ENCODE data around the gene EYA2.

Gene EYA2

DNA sequence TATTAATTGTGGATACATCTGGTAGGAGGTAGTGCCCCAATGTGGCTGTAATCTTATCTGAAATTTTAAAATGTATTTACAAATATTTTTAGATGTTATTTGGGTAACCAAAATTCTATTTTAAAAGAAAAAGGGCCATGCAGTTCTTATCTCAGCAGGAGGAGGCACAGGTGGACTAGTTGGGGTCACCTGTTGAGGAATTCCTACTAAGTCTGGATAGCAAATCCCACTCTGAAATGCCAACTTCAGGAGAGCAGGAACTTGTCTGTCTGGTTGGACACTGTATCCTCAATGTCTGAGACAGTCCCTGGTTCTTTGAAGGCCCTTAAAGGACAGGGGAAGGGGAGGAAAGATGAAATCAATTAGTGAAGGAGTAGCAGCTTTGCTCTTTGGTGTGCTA, 82.6 kb downstream of the EYA2 start:
- ATAC-seq: no peak
- TF ChIP-seq SNAI2 (CRISPR knock-in tag; IDR thresholded peaks at IDR 0.05): no peak
- no peak for TF ChIP-seq PPARA (CRISPR knock-in tag; IDR thresholded peaks at IDR 0.05; ENCODE audit: borderline replicate concordance)
- TF ChIP-seq BACH2 (CRISPR knock-in tag; IDR thresholded peaks at IDR 0.05; ENCODE audit: borderline replicate concordance): no peak
- no peak for TF ChIP-seq ZFP3 (CRISPR knock-in tag; IDR thresholded peaks at IDR 0.05)
- TF ChIP-seq ESRRG (CRISPR knock-in tag; IDR thresholded peaks at IDR 0.05): no peak
- TF ChIP-seq TCF4 (CRISPR knock-in tag; IDR thresholded peaks at IDR 0.05; ENCODE audit: borderline replicate concordance): no peak
- no peak for TF ChIP-seq CSDC2 (CRISPR knock-in tag; IDR thresholded peaks at IDR 0.05)
- no peak for TF ChIP-seq ZNF565 (CRISPR knock-in tag; conservative IDR thresholded peaks at IDR 0.05; ENCODE audit: low read depth)
- no peak for TF ChIP-seq TOX (CRISPR knock-in tag; IDR thresholded peaks at IDR 0.05; ENCODE audit: borderline replicate concordance)
- TF ChIP-seq, protein P1, sequence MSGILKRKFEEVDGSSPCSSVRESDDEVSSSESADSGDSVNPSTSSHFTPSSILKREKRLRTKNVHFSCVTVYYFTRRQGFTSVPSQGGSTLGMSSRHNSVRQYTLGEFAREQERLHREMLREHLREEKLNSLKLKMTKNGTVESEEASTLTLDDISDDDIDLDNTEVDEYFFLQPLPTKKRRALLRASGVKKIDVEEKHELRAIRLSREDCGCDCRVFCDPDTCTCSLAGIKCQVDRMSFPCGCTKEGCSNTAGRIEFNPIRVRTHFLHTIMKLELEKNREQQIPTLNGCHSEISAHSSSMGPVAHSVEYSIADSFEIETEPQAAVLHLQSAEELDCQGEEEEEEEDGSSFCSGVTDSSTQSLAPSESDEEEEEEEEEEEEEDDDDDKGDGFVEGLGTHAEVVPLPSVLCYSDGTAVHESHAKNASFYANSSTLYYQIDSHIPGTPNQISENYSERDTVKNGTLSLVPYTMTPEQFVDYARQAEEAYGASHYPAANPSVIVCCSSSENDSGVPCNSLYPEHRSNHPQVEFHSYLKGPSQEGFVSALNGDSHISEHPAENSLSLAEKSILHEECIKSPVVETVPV (CRISPR knock-in tag; IDR thresholded peaks at IDR 0.05): no peak
- no peak for TF ChIP-seq OSR1 (CRISPR knock-in tag; IDR thresholded peaks at IDR 0.05)

DNA sequence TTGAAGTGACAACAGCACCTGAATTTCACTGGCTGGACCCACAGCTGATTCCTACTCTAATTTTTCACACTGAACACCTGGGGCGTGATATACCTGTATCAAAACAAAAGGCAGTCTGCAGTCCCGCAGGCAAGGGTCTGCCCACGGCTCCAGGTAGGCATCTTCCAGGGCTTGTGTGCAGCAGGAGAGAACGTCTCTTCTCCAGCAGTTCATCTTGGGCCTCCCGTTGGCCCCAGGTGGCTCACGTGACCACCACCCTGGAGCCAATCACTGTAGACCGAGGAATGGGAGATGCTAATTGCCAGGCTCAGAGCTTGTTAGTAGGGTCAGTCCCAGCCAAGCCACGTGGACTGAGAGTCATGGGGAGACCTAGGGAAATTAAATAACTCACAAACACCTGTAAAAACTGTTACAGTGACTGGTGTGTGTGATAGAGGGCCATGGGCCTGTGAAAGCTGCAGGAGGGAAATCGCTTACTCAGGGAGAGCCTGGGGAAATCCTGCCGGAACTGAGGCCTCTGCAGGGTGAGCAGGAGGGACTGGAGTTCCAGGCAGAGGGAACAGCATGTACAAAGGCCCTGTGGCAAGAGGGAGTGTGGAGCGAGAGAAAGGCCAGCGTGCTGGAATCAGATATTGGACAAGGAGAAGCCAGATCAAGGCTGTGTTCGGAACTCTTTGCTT, 83.4 kb downstream of the EYA2 start:
- no peak for ATAC-seq
- TF ChIP-seq ESRRG (CRISPR knock-in tag; IDR thresholded peaks at IDR 0.05): no peak

DNA sequence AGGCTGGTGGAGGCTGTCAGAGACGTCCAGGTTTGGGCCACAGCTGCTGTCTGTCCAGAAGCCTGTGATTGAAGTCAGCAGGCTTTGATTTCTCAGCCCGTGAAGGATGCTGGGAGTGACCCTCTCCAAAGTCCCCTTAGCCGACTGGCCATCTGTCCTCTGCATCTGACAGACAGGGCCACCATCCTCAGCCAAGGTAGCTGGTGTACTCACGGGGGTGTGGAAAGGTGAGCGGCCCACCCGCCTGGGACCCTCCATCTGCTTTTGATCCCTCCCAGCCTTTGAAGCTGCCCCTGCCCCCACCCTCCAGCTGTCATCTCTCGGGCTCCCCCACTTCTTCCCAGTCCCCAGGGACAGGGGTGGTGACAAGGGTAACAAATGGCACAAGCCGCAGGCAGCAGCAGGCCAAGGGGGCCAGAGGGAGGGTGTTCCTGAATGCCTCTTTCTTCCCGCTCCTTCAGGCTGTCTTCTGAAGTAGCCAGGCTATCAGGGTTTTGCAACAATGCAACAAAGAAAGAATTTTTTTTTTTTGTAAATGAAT, 84.4 kb downstream of the EYA2 start:
- ATAC-seq: no peak
- TF ChIP-seq ESRRG (CRISPR knock-in tag; IDR thresholded peaks at IDR 0.05): no peak
- TF ChIP-seq ARNTL (CRISPR knock-in tag; IDR thresholded peaks at IDR 0.05; ENCODE audit: borderline replicate concordance, low read depth): no peak
- no peak for TF ChIP-seq ZC3H10 (CRISPR knock-in tag; IDR thresholded peaks at IDR 0.05)
- no peak for TF ChIP-seq ZNF8 (CRISPR knock-in tag; IDR thresholded peaks at IDR 0.05)

DNA sequence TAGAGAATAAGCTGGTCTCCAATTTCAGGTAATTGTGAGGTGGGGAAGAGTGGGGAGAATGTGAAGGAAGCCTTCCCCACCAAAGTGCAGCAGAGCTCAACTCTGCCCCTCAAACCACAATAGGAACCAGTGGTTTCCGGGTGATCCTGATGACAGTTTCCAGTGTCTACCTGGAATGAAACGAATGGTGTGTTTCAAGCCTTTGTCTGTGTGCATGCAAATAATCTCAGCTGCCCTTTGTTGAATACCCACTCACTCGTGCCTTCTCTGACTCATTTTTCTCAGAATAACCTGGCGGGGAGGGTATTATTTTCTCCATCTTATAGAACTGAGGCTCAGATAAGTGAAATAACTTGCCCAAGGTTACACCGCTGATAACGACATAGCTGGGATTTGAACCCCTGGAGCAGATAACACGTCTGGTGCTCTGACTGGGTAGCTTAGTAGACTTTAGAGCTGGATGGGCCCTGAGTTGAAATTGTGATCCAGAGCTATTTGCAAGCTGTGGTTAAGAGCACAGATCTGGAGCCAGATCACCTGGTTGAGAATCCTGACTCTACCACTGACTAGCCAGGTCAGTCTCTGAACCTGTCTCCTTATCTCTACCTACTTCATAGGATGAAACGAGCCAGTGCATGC, 85.1 kb downstream of the EYA2 start:
- no peak for TF ChIP-seq BACH2 (CRISPR knock-in tag; IDR thresholded peaks at IDR 0.05; ENCODE audit: borderline replicate concordance)
- TF ChIP-seq ZNF70 (CRISPR knock-in tag; IDR thresholded peaks at IDR 0.05): no peak
- TF ChIP-seq, protein P2, sequence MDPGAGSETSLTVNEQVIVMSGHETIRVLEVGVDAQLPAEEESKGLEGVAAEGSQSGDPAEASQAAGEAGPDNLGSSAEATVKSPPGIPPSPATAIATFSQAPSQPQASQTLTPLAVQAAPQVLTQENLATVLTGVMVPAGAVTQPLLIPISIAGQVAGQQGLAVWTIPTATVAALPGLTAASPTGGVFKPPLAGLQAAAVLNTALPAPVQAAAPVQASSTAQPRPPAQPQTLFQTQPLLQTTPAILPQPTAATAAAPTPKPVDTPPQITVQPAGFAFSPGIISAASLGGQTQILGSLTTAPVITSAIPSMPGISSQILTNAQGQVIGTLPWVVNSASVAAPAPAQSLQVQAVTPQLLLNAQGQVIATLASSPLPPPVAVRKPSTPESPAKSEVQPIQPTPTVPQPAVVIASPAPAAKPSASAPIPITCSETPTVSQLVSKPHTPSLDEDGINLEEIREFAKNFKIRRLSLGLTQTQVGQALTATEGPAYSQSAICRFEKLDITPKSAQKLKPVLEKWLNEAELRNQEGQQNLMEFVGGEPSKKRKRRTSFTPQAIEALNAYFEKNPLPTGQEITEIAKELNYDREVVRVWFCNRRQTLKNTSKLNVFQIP (CRISPR knock-in tag; IDR thresholded peaks at IDR 0.05; ENCODE audit: borderline replicate concordance, low read depth): no peak
- TF ChIP-seq ZC3H10 (CRISPR knock-in tag; IDR thresholded peaks at IDR 0.05): no peak
- TF ChIP-seq, protein P3, sequence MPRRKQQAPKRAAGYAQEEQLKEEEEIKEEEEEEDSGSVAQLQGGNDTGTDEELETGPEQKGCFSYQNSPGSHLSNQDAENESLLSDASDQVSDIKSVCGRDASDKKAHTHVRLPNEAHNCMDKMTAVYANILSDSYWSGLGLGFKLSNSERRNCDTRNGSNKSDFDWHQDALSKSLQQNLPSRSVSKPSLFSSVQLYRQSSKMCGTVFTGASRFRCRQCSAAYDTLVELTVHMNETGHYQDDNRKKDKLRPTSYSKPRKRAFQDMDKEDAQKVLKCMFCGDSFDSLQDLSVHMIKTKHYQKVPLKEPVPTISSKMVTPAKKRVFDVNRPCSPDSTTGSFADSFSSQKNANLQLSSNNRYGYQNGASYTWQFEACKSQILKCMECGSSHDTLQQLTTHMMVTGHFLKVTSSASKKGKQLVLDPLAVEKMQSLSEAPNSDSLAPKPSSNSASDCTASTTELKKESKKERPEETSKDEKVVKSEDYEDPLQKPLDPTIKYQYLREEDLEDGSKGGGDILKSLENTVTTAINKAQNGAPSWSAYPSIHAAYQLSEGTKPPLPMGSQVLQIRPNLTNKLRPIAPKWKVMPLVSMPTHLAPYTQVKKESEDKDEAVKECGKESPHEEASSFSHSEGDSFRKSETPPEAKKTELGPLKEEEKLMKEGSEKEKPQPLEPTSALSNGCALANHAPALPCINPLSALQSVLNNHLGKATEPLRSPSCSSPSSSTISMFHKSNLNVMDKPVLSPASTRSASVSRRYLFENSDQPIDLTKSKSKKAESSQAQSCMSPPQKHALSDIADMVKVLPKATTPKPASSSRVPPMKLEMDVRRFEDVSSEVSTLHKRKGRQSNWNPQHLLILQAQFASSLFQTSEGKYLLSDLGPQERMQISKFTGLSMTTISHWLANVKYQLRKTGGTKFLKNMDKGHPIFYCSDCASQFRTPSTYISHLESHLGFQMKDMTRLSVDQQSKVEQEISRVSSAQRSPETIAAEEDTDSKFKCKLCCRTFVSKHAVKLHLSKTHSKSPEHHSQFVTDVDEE (CRISPR knock-in tag; IDR thresholded peaks at IDR 0.05): no peak
- TF ChIP-seq GLIS3 (CRISPR knock-in tag; IDR thresholded peaks at IDR 0.05): no peak
- no peak for ATAC-seq

DNA sequence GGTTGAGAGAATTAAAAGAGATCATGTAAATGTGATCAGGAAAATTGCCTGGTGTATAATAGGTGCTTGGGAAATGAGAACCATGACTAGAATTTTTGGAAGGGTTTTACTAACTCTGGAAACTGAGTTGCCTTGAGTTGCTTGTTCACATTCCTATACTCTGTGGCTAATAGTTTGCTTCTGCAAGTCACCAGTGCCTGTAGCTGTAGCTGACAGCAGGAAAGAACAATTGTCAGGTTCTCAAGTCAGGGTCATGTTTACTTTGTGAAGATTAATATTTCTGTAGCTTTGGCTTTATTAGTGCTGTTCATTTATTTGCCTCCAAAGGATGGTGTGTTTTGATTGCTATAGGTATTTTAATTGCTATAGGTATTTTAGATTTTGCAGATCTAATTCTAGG, 86.5 kb downstream of the EYA2 start:
- no peak for ATAC-seq
- TF ChIP-seq ZNF565 (CRISPR knock-in tag; conservative IDR thresholded peaks at IDR 0.05; ENCODE audit: low read depth): no peak
- TF ChIP-seq RARB (CRISPR knock-in tag; IDR thresholded peaks at IDR 0.05): no peak
- no peak for TF ChIP-seq ZNF8 (CRISPR knock-in tag; IDR thresholded peaks at IDR 0.05)
- TF ChIP-seq, protein P4, sequence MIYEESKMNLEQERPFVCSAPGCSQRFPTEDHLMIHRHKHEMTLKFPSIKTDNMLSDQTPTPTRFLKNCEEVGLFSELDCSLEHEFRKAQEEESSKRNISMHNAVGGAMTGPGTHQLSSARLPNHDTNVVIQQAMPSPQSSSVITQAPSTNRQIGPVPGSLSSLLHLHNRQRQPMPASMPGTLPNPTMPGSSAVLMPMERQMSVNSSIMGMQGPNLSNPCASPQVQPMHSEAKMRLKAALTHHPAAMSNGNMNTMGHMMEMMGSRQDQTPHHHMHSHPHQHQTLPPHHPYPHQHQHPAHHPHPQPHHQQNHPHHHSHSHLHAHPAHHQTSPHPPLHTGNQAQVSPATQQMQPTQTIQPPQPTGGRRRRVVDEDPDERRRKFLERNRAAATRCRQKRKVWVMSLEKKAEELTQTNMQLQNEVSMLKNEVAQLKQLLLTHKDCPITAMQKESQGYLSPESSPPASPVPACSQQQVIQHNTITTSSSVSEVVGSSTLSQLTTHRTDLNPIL (CRISPR knock-in tag; IDR thresholded peaks at IDR 0.05; ENCODE audit: low read depth): no peak
- no peak for TF ChIP-seq BACH2 (CRISPR knock-in tag; IDR thresholded peaks at IDR 0.05; ENCODE audit: borderline replicate concordance)
- no peak for TF ChIP-seq TCF4 (CRISPR knock-in tag; IDR thresholded peaks at IDR 0.05; ENCODE audit: borderline replicate concordance)
- TF ChIP-seq, protein P1 (CRISPR knock-in tag; IDR thresholded peaks at IDR 0.05): no peak
- no peak for TF ChIP-seq PPARA (CRISPR knock-in tag; IDR thresholded peaks at IDR 0.05; ENCODE audit: borderline replicate concordance)
- no peak for TF ChIP-seq ZFP30 (CRISPR knock-in tag; IDR thresholded peaks at IDR 0.05)
- no peak for TF ChIP-seq ESRRG (CRISPR knock-in tag; IDR thresholded peaks at IDR 0.05)
- TF ChIP-seq ZNF70 (CRISPR knock-in tag; IDR thresholded peaks at IDR 0.05): no peak
- no peak for TF ChIP-seq ISL1 (CRISPR knock-in tag; IDR thresholded peaks at IDR 0.05)
- no peak for TF ChIP-seq ZC3H10 (CRISPR knock-in tag; IDR thresholded peaks at IDR 0.05)
- TF ChIP-seq ZFP3 (CRISPR knock-in tag; IDR thresholded peaks at IDR 0.05): no peak
- TF ChIP-seq SNAI2 (CRISPR knock-in tag; IDR thresholded peaks at IDR 0.05): no peak

All from SK-N-SH treated with all-trans-retinoic acid at 6 μM for 48 hours (cell line).